Body of pancreas (tissue), 4 donors: ENCODE results near the gene FUT8. TPM values are rescaled to one million over a fixed set of nuclear protein-coding genes. Genes with fewer than 3 reads are reported as not detected.

Source experiments
- ATAC-seq: fragments of 150-250 bp; one replicate; pipeline ENCODE4 v1.9.1; 2016
- DNase-seq, 4 donors: peaks; one replicate each; pipeline ENCODE4 v3.0.0-alpha.2; 2019
- H3K27ac ChIP-seq, 4 donors: fragments of 200-600 bp; sonication (generic); 1 replicate in 3 of 4; 2 replicates in 1 of 4; pipeline versions ENCODE4 v1.5.1 to v1.6.1; 2016 to 2019; ENCODE audit warnings: mild to moderate bottlenecking in 1 of 4, mixed read lengths in 1 of 4, moderate library complexity in 1 of 4
- H3K27me3 ChIP-seq, 2 donors: fragments of 200-600 bp; sonication (generic); one replicate each; pipeline ENCODE4 v1.6.0; 2016; ENCODE audit warnings: mild to moderate bottlenecking in 1 of 2
- H3K36me3 ChIP-seq, 2 donors: fragments of 200-600 bp; sonication (generic); replicated peaks in 1 of 2; 2 replicates each; pipeline ENCODE4 v1.5.1; 2016; ENCODE audit warnings: low read depth in 2 of 2; ENCODE audit not compliant: insufficient read depth in 1 of 2
- H3K4me1 ChIP-seq: fragments of 200-600 bp; sonication (generic); one replicate; pipeline ENCODE4 v1.6.0; 2016
- H3K4me3 ChIP-seq, 2 donors: fragments of 200-600 bp; sonication (generic); 1 replicate in 1 of 2; 2 replicates in 1 of 2; pipeline ENCODE4 v1.5.1; 2016 to 2019
- H3K9me3 ChIP-seq, 3 donors: fragments of 200-600 bp; sonication (generic); 1 replicate in 2 of 3; 2 replicates in 1 of 3; pipeline ENCODE4 v1.5.1; 2016
- POLR2A ChIP-seq, 3 donors: fragments of 450-650 bp; IDR thresholded peaks; one replicate each; pipeline ENCODE4 v1.6.1; 2016; ENCODE audit warnings: antibody characterized with exemption in 3 of 3, mild to moderate bottlenecking in 2 of 3
- WGBS, 2 donors: methylation state at CpG; one replicate each; pipeline ENCODE4 v1.1.5; 2017; 5-methylcytosine and 5-hydroxymethylcytosine counted together
- intact Hi-C: fragments of 100-400 bp; cut with DNase I; formaldehyde crosslinking; loops from one replicate; pipeline ENCODE4 v1.15.1; 2023
- total RNA-seq, 2 donors: library from RNA; depleted of rRNA; stranded (reverse); fragments of >200 nt; gene quantifications; one replicate each; pipeline ENCODE4 v1.1.0, GENCODE V29; 2016
- TF ChIP-seq, protein P1 (sequence below), 7 experiments: fragments of 450-650 bp in 4 of 7; fragments of 200-600 bp in 3 of 7; sonication (generic) in 3 of 7; IDR thresholded peaks; one replicate each; pipeline ENCODE4 v1.5.1; 2016 to 2019; ENCODE audit warnings: antibody characterized with exemption in 7 of 7

The FUT8 gene
- total RNA-seq, 2 donors from 2014 or later: 31.1 to 33.0 TPM

- TF ChIP-seq POLR2A (IDR thresholded peaks at IDR 0.05): no peak
- TF ChIP-seq, protein P1, sequence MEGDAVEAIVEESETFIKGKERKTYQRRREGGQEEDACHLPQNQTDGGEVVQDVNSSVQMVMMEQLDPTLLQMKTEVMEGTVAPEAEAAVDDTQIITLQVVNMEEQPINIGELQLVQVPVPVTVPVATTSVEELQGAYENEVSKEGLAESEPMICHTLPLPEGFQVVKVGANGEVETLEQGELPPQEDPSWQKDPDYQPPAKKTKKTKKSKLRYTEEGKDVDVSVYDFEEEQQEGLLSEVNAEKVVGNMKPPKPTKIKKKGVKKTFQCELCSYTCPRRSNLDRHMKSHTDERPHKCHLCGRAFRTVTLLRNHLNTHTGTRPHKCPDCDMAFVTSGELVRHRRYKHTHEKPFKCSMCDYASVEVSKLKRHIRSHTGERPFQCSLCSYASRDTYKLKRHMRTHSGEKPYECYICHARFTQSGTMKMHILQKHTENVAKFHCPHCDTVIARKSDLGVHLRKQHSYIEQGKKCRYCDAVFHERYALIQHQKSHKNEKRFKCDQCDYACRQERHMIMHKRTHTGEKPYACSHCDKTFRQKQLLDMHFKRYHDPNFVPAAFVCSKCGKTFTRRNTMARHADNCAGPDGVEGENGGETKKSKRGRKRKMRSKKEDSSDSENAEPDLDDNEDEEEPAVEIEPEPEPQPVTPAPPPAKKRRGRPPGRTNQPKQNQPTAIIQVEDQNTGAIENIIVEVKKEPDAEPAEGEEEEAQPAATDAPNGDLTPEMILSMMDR (IDR thresholded peaks at IDR 0.05): no peak
- ATAC-seq: no peak
- intact Hi-C loops: no loop called here
Measured at GRCh38 chr14:65472189-65472588, 59.7 kb downstream of the FUT8 start.

DNA sequence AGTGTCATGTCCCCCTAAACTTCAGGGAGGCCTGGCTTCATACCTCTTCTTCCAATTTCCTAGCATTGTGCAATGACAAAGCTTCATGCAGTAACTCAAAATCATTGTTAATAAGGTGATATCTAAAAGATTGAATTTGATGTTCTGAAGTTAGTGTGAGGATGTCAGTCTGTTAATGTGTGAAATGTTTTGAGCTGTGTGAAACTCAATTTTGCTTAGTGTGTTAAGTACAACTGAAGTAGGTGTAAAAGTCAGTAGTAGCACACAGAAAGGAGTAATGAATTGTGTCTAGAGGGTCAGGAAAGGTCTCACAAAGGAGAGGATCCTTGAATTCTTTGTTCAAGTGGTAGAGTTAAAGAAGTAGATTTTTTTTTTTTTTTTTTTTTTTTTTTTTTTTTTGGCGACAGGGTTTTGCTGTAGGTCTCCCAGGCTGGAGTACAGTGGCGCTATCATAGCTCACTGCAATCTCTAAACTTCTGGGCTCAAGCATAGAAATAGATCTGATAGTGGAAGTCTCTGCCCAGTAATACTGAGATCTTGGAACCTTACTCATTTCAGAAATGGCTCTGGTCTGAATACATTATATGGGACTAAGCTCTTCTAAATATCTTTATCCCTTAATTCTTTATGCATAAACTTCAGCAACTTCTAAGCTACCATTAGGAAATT, 63.9 kb downstream of the FUT8 start:
- intact Hi-C loops: no loop called here
- no peak for DNase-seq
- H3K4me3 ChIP-seq: no peak overlapping the region
- H3K9me3 ChIP-seq: no peaks in the 10 kb centered on the region
- 53 to 60% methylated on average over 2 of the region's 2 CpGs for WGBS, 2 donors
- no peaks in the 10 kb centered on the region for H3K4me1 ChIP-seq
- ATAC-seq: no peak
- no peak for TF ChIP-seq POLR2A (IDR thresholded peaks at IDR 0.05)
- TF ChIP-seq, protein P1 (IDR thresholded peaks at IDR 0.05): no peak
- no peaks in the 10 kb centered on the region for H3K27me3 ChIP-seq
- H3K27ac ChIP-seq: no peak overlapping the region
- no peaks in the 10 kb centered on the region for H3K36me3 ChIP-seq

More at GRCh38 chr14:65472189-65472588, 59.7 kb downstream of the FUT8 start:
- Histone ChIP-seq H3K36me3 (no peaks in the 10 kb centered on the region), H3K4me3 (no peak overlapping the region), H3K4me1 (no peaks in the 10 kb centered on the region), H3K27ac (no peak overlapping the region), H3K27me3 (no peaks in the 10 kb centered on the region), H3K9me3 (no peaks in the 10 kb centered on the region)
- no peak for DNase-seq

DNA sequence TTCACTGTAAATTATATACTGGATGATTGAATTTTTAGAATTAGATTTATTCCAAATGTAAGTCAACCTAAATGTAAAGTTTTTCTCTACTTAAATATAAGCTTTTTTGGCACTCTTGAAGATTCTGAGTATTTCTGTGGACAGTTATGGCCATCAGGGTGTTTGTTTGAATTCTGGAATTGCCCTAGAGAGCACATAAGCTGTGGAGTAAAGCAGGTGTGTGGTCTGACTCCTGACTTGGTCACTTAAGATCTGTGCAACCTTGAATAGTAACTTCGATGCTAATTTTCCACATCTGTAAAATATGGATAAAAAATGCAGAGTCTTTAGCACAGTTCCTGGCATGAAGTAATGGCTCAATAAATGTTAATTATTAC, 64.4 kb downstream of the FUT8 start:
- 32 to 39% methylated on average over 1 of the region's 1 CpG for WGBS, 2 donors

DNA sequence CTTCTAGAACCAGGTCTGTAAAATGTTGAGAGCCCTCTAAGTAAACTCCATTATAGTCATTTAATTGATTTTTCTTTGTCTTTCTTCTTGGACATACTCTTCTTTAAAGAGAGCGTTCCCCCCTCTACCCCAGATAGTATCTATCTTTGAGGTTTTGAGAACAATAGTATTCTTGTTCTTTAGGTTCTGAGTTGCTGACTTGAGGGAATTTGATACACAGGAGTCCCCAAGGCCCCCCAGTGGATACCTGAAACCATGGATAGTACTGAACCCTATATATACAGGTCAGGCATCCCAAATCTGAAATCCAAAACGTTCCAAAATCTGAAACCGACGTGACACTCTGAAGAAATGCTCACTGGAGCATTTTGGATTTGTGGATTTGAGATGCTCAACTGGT, 65.5 kb downstream of the FUT8 start:
- Histone ChIP-seq H3K4me1 (no peaks in the 10 kb centered on the region), H3K4me3 (no peak overlapping the region), H3K36me3 (no peaks in the 10 kb centered on the region), H3K9me3 (no peaks in the 10 kb centered on the region), H3K27ac (no peak overlapping the region), H3K27me3 (no peaks in the 10 kb centered on the region)
- TF ChIP-seq, protein P1 (IDR thresholded peaks at IDR 0.05): no peak
- TF ChIP-seq POLR2A (IDR thresholded peaks at IDR 0.05): no peak
- DNase-seq (no peak), ATAC-seq (no peak)
- 91 to 95% methylated on average over 4 of the region's 4 CpGs for whole genome bisulfite sequencing, 2 donors
- intact Hi-C loops: no loop called here

More for the DNA sequence above, 64.4 kb downstream of the FUT8 start:
- Histone ChIP-seq H3K9me3 (no peaks in the 10 kb centered on the region), H3K4me1 (no peaks in the 10 kb centered on the region), H3K27me3 (no peaks in the 10 kb centered on the region), H3K27ac (no peak overlapping the region), H3K36me3 (no peaks in the 10 kb centered on the region), H3K4me3 (no peak overlapping the region)
- DNase-seq (no peak), ATAC-seq (no peak)
- no peak for TF ChIP-seq POLR2A (IDR thresholded peaks at IDR 0.05)
- TF ChIP-seq, protein P1 (IDR thresholded peaks at IDR 0.05): no peak
- intact Hi-C loops: no loop called here

GRCh38 chr14:65478596-65478995, 66.1 kb downstream of the FUT8 start:
- H3K9me3 ChIP-seq: no peaks in the 10 kb centered on the region
- WGBS, 2 donors: 84 to 95% methylated on average over 1 of the region's 1 CpG
- intact Hi-C loops: no loop called here
- H3K27me3 ChIP-seq: no peaks in the 10 kb centered on the region
- H3K36me3 ChIP-seq: no peaks in the 10 kb centered on the region
- H3K4me1 ChIP-seq: no peaks in the 10 kb centered on the region
- TF ChIP-seq, protein P1 (IDR thresholded peaks at IDR 0.05): no peak
- no peak for TF ChIP-seq POLR2A (IDR thresholded peaks at IDR 0.05)
- H3K4me3 ChIP-seq: no peak overlapping the region
- no peak overlapping the region for H3K27ac ChIP-seq
- DNase-seq (no peak), ATAC-seq (no peak)
